Measurements from ENCODE around the gene EEF1G. TPM values are rescaled to one million over a fixed set of nuclear protein-coding genes. Genes with fewer than 3 reads are reported as not detected.
A peak's percentile ranks its signal among the peaks of the same experiment; 100 is the strongest.

EEF1G gene
- total and polyA plus RNA-seq, 2 of the 13 experiments (the other 11 are each of a cell fraction or from before 2014, with no cell fraction given): 1,787 to 2,144 TPM

DNA sequence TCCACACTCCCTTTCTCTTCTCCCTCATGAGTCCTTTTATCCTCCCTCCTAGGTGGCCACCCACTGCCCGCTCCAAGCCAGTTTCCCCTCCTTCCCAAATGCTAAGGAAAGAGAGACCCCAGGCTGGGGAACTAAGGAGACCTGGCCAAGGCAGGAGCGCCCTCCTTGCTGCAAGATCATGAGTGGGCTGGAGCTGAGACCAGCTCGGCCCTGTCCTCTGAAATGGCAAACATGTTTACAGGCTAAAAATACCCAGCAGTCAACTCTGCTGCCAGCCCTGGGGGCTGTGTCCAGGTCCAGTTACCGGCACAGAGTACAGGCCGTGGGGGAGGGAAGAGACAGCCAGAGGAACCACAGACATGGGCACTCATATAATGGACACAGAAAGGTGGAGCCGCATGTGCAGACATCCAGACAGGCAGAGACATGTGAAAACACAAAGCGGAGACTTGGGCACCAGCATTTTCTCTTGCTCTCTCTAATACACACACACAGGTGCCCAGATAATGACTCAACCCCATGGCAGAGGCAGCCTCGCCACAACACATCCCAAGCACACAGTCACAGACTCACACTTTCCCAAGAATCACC is 25.9 kb downstream of the EEF1G start (continued):
- no peak for TF ChIP-seq HNF1A (IDR thresholded peaks at IDR 0.05; ENCODE audit: low read depth)
- no peak for TF ChIP-seq HNF1A (CRISPR knock-in tag; IDR thresholded peaks at IDR 0.05; ENCODE audit: borderline replicate concordance)
- TF ChIP-seq U2AF2 (IDR thresholded peaks at IDR 0.05; ENCODE audit: low read depth, low read length): no peak
- 0 out of 2 replicates have a peak, but pooled peaks have one; percentile 67 for TF ChIP-seq ZBTB3 (CRISPR knock-in tag; IDR thresholded peaks at IDR 0.05; ENCODE audit: borderline replicate concordance, low read depth)
- TF ChIP-seq ZNF207 (IDR thresholded peaks at IDR 0.05; ENCODE audit: borderline replicate concordance): no peak
- no peak for TF ChIP-seq ZSCAN31 (CRISPR knock-in tag; IDR thresholded peaks at IDR 0.05; ENCODE audit: low read depth)
- TF ChIP-seq XRCC5 (optimal IDR thresholded peaks at IDR 0.05; ENCODE audit: low read length): no peak
- no peak for TF ChIP-seq ZNF816 (CRISPR knock-in tag; IDR thresholded peaks at IDR 0.05; ENCODE audit: borderline replicate concordance)
- no peak for TF ChIP-seq TEAD2 (CRISPR knock-in tag; IDR thresholded peaks at IDR 0.05)
- TF ChIP-seq CAMTA2 (CRISPR knock-in tag; IDR thresholded peaks at IDR 0.05; ENCODE audit: borderline replicate concordance): no peak
- TF ChIP-seq ZNF557 (CRISPR knock-in tag; IDR thresholded peaks at IDR 0.05): no peak
- no peak for TF ChIP-seq NCOA5 (CRISPR knock-in tag; IDR thresholded peaks at IDR 0.05)
- TF ChIP-seq ZNF546 (CRISPR knock-in tag; conservative IDR thresholded peaks at IDR 0.05): 0 out of 2 replicates have a peak, but pooled peaks have one; percentile 15
- TF ChIP-seq, protein P1, sequence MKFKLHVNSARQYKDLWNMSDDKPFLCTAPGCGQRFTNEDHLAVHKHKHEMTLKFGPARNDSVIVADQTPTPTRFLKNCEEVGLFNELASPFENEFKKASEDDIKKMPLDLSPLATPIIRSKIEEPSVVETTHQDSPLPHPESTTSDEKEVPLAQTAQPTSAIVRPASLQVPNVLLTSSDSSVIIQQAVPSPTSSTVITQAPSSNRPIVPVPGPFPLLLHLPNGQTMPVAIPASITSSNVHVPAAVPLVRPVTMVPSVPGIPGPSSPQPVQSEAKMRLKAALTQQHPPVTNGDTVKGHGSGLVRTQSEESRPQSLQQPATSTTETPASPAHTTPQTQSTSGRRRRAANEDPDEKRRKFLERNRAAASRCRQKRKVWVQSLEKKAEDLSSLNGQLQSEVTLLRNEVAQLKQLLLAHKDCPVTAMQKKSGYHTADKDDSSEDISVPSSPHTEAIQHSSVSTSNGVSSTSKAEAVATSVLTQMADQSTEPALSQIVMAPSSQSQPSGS (CRISPR knock-in tag; IDR thresholded peaks at IDR 0.05): peak; percentile 52; the same call in 1 of the 2 replicates
- no peak for TF ChIP-seq RNF219 (CRISPR knock-in tag; IDR thresholded peaks at IDR 0.05)
- TF ChIP-seq MTA1 (CRISPR knock-in tag; IDR thresholded peaks at IDR 0.05; ENCODE audit: borderline replicate concordance): peak; percentile 58; the same call in 1 of the 2 replicates
- TF ChIP-seq, protein P2, sequence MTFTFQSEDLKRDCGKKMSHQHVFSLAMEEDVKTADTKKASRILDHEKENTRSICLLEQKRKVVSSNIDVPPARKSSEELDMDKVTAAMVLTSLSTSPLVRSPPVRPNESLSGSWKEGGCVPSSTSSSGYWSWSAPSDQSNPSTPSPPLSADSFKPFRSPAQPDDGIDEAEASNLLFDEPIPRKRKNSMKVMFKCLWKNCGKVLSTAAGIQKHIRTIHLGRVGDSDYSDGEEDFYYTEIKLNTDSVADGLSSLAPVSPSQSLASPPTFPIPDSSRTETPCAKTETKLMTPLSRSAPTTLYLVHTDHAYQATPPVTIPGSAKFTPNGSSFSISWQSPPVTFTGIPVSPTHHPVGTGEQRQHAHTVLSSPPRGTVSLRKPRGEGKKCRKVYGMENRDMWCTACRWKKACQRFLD (CRISPR knock-in tag; IDR thresholded peaks at IDR 0.05; ENCODE audit: borderline replicate concordance): no peak
- no peak for TF ChIP-seq TBX3 (IDR thresholded peaks at IDR 0.05; ENCODE audit: borderline replicate concordance)
- TF ChIP-seq ZNF83 (CRISPR knock-in tag; IDR thresholded peaks at IDR 0.05; ENCODE audit: borderline replicate concordance): no peak
- no peak for TF ChIP-seq NBN (conservative IDR thresholded peaks at IDR 0.05)
- TF ChIP-seq NR2F6 (IDR thresholded peaks at IDR 0.05): no peak
- peak; percentile 61; the same call in 1 of the 2 replicates for TF ChIP-seq NR2F6 (CRISPR knock-in tag; IDR thresholded peaks at IDR 0.05)
- peak; percentile 47; the same call in 1 of the 2 replicates for TF ChIP-seq SIN3B (IDR thresholded peaks at IDR 0.05; ENCODE audit: low read length)

All from HepG2 (cell line).